ENCODE data around the gene IST1. TPM values are rescaled to one million over a fixed set of nuclear protein-coding genes. Genes with fewer than 3 reads are reported as not detected.

IST1 gene
- total and polyA plus RNA-seq, 8 donors = 156 to 360 (median 298) TPM

DNA sequence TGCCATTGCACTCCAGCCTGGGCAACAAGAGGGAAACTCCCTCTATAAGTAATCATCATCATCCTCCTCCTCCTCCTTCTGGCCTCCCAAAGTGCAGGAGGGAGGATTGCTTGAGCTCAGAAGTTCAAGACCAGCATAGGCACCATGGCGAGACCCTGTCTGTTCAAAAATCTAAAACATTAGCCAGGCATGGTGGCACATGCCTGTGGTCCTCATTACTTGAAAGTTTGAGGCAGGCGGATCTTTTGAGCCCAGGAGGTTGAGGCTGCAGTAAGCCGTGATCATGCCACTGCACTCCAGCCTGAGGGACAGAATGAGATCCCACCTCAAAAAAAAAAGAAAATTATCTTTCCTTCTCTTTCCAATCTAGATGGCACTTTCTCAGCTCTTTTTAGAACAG is 77.0 kb downstream of the IST1 start:
- H3K36me3 ChIP-seq = no peaks in the 10 kb centered on the region
- H3K9me3 ChIP-seq = no peaks in the 10 kb centered on the region
- ATAC-seq (no peak), DNase-seq (no peak)
- intact Hi-C loops (cut with DNase I) = no loop called here
- no peak overlapping the region for H3K4me3 ChIP-seq
- H3K27me3 ChIP-seq = no peaks in the 10 kb centered on the region
- TF ChIP-seq, protein P1, sequence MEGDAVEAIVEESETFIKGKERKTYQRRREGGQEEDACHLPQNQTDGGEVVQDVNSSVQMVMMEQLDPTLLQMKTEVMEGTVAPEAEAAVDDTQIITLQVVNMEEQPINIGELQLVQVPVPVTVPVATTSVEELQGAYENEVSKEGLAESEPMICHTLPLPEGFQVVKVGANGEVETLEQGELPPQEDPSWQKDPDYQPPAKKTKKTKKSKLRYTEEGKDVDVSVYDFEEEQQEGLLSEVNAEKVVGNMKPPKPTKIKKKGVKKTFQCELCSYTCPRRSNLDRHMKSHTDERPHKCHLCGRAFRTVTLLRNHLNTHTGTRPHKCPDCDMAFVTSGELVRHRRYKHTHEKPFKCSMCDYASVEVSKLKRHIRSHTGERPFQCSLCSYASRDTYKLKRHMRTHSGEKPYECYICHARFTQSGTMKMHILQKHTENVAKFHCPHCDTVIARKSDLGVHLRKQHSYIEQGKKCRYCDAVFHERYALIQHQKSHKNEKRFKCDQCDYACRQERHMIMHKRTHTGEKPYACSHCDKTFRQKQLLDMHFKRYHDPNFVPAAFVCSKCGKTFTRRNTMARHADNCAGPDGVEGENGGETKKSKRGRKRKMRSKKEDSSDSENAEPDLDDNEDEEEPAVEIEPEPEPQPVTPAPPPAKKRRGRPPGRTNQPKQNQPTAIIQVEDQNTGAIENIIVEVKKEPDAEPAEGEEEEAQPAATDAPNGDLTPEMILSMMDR (IDR thresholded peaks at IDR 0.05) = no peak
- no peak overlapping the region for H3K27ac ChIP-seq
- no peaks in the 10 kb centered on the region for H3K4me1 ChIP-seq

DNA sequence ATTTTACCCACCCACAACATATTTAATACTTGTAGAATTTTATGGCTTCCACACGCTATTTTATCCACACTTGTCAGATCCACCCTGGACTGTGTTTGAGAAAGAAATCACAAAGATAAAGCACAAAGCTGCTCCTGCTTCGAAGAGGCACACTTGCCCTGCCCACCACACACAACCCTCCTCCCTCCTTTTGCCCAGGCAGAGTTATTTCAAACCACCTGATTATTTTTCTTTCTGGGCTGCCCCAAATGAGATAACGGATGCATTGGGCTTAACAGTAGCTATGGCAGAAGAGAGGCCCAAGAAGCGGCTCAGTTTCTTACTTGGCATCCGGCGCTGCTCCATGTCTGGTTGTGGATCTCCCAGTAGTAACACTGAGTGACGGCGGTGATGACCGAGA is 77.7 kb downstream of the IST1 start:
- ATAC-seq = no peak
- Histone ChIP-seq H3K4me3 (no peak overlapping the region), H3K27me3 (no peaks in the 10 kb centered on the region), H3K9me3 (no peaks in the 10 kb centered on the region), H3K36me3 (no peaks in the 10 kb centered on the region), H3K27ac (no peak overlapping the region), H3K4me1 (no peaks in the 10 kb centered on the region)
- no peak for DNase-seq
- intact Hi-C loops (cut with DNase I) = no loop called here
- TF ChIP-seq, protein P1 (IDR thresholded peaks at IDR 0.05) = no peak

GRCh38 chr16:71974068-71974818 is 78.9 kb downstream of the IST1 start:
- DNase-seq (no peak), ATAC-seq (no peak)
- H3K27ac ChIP-seq = no peak overlapping the region
- H3K27me3 ChIP-seq = no peaks in the 10 kb centered on the region
- TF ChIP-seq, protein P1 (IDR thresholded peaks at IDR 0.05) = no peak
- H3K9me3 ChIP-seq = no peaks in the 10 kb centered on the region
- no peak overlapping the region for H3K4me3 ChIP-seq
- no peaks in the 10 kb centered on the region for H3K36me3 ChIP-seq
- H3K4me1 ChIP-seq = no peaks in the 10 kb centered on the region
- intact Hi-C loops (cut with DNase I) = no loop called here

Other genes starting within 250 kb of the IST1 start
- gene PHLPP2, start 170.8 kb upstream of the IST1 start, total RNA-seq = 1 to 10 TPM; 6.1 to 6.7 TPM
- gene PHLPP2, start 170.8 kb upstream of the IST1 start, polyA plus RNA-seq (ENCODE audit: insufficient read length in 6 of 6) = 1 to 10 TPM; 6.8 to 8.5 (median 7.2) TPM
- 100 to 1,000 TPM in 1 of 2 donors, 10 to 100 TPM in 1; 90.4 to 100 TPM for gene AP1G1, start 86.7 kb upstream of the IST1 start, total RNA-seq
- 10 to 100 TPM; 67.0 to 82.7 (median 76.2) TPM for gene AP1G1, start 86.7 kb upstream of the IST1 start, polyA plus RNA-seq (ENCODE audit: insufficient read length in 6 of 6)
- 10 to 100 TPM; 22.8 to 24.3 TPM for gene ATXN1L, start 49.6 kb upstream of the IST1 start, total RNA-seq
- 10 to 100 TPM; 28.6 to 32.9 (median 30.3) TPM for gene ATXN1L, start 49.6 kb upstream of the IST1 start, polyA plus RNA-seq (ENCODE audit: insufficient read length in 6 of 6)
- gene ZNF821, start 11.3 kb upstream of the IST1 start, total RNA-seq = 1 to 10 TPM; 5.3 to 6.6 TPM
- 10 to 100 TPM; 20.2 to 24.7 (median 21.9) TPM for gene ZNF821, start 11.3 kb upstream of the IST1 start, polyA plus RNA-seq (ENCODE audit: insufficient read length in 6 of 6)
- gene PKD1L3, start 104.9 kb downstream of the IST1 start, total RNA-seq = under 1 TPM; 0.05 to 0.17 TPM
- under 1 TPM; 0.11 to 0.28 (median 0.19) TPM for gene PKD1L3, start 104.9 kb downstream of the IST1 start, polyA plus RNA-seq (ENCODE audit: insufficient read length in 6 of 6)
- 10 to 100 TPM in 1 of 2 donors, 1 to 10 TPM in 1; 5.4 to 13.2 TPM for gene DHODH, start 113.2 kb downstream of the IST1 start, total RNA-seq
- 10 to 100 TPM; 16.1 to 19.9 (median 17.8) TPM for gene DHODH, start 113.2 kb downstream of the IST1 start, polyA plus RNA-seq (ENCODE audit: insufficient read length in 6 of 6)
- gene HP, start 159.0 kb downstream of the IST1 start, total RNA-seq = 100 to 1,000 TPM in 1 of 2 donors, 1 to 10 TPM in 1; 7.8 to 127 TPM
- 1 to 10 TPM in 3 of 6 donors, under 1 TPM in 3; 0.46 to 1.8 (median 1.1) TPM for gene HP, start 159.0 kb downstream of the IST1 start, polyA plus RNA-seq (ENCODE audit: insufficient read length in 6 of 6)
- under 1 TPM in 1 of 2 donors, not detected in 1; 0.29 TPM for gene HPR, start 167.7 kb downstream of the IST1 start, total RNA-seq
- gene HPR, start 167.7 kb downstream of the IST1 start, polyA plus RNA-seq (ENCODE audit: insufficient read length in 6 of 6) = under 1 TPM in 5 of 6 donors, not detected in 1; 0.20 to 0.66 (median 0.36) TPM
- 10 to 100 TPM in 1 of 2 donors, 1 to 10 TPM in 1; 9.8 to 11.7 TPM for gene TXNL4B, start 198.1 kb downstream of the IST1 start, total RNA-seq
- 10 to 100 TPM; 16.9 to 22.9 (median 20.3) TPM for gene TXNL4B, start 198.1 kb downstream of the IST1 start, polyA plus RNA-seq (ENCODE audit: insufficient read length in 6 of 6)
- 10 to 100 TPM; 41.5 to 56.2 TPM for gene DHX38, start 198.3 kb downstream of the IST1 start, total RNA-seq
- gene DHX38, start 198.3 kb downstream of the IST1 start, polyA plus RNA-seq (ENCODE audit: insufficient read length in 6 of 6) = 10 to 100 TPM; 71.5 to 81.6 (median 76.8) TPM